K562 (cell line): ENCODE data around the gene COMTD1. TPM values are rescaled to one million over a fixed set of nuclear protein-coding genes. Genes with fewer than 3 reads are reported as not detected.
A peak's percentile ranks its signal among the peaks of the same experiment; 100 is the strongest.

Source experiments
- ATAC-seq: fragments of 200-7000 bp; cut with Tn5 transposase; 3 replicates; pipeline ENCODE4 v1.9.1; 2020; ENCODE audit warnings: moderate library complexity
- BruUV-seq: library from RNA; stranded (reverse); fragments of 400-500 nt; replicated peaks from 2 replicates; lab custom pipeline; 2021; lab: Mats Ljungman, UMichigan
- CTCF ChIA-PET: fragments of 300-600 bp; formaldehyde crosslinking; extraction: SDS; loops from one replicate; lab custom pipeline; 2021; ENCODE audit warnings: low intra/inter-chr PET ratio; lab: Yijun Ruan, JAX
- POLR2A ChIA-PET: fragments of 300-600, 350-650 bp; sonication (Branson Sonifier 250); formaldehyde crosslinking; extraction: SDS; loops from one replicate; lab custom pipeline; 2021; ENCODE audit warnings: antibody characterized with exemption, inconsistent platforms; lab: Yijun Ruan, JAX
- DNase-seq, 4 experiments: peaks; one replicate each; pipeline versions ENCODE4 v3.0.0 to v3.0.0-alpha.2; 2011 to 2018; ENCODE audit warnings: low spot score in 3 of 4, mixed read lengths in 3 of 4; ENCODE audit errors: extremely low read depth in 1 of 4
- FAIRE-seq: peaks from 2 replicates; lab custom pipeline; 2011; peaks lifted over from hg19 to GRCh38; lab: Jason Lieb, UNC
- H2AFZ ChIP-seq: 2 replicates; pipeline ENCODE4 v1.6.0; 2011; ENCODE audit warnings: low read depth, low read length, control low read depth, inconsistent platforms
- H3K27ac ChIP-seq: fragments of 200-600 bp; 3 replicates; pipeline ENCODE4 v1.8.0; 2011; ENCODE audit warnings: low read depth, mild to moderate bottlenecking, control low read depth, inconsistent platforms, low read length, moderate library complexity, mixed read lengths; ENCODE audit errors: extremely low read depth
- H3K27me3 ChIP-seq, 2 experiments: fragments of 300-600 bp in 1 of 2; 2 replicates in 1 of 2; 3 replicates in 1 of 2; pipeline versions ENCODE4 v1.6.0 to v1.8.0; 2011; ENCODE audit warnings: inconsistent platforms in 2 of 2, low read length in 2 of 2, mild to moderate bottlenecking in 1 of 2, mixed read lengths in 1 of 2, moderate library complexity in 1 of 2; ENCODE audit not compliant: control insufficient read depth in 2 of 2, insufficient read depth in 2 of 2
- H3K36me3 ChIP-seq: fragments of 300-600 bp; 3 replicates; pipeline ENCODE4 v1.8.0; 2011; ENCODE audit warnings: mild to moderate bottlenecking, low read length, inconsistent platforms; ENCODE audit not compliant: control insufficient read depth, insufficient read depth
- H3K4me1 ChIP-seq, 2 experiments: fragments of 200-600 bp in 1 of 2; replicated peaks in 1 of 2; 2 replicates in 1 of 2; 3 replicates in 1 of 2; pipeline versions ENCODE4 v1.5.1 to v1.8.0; 2011; ENCODE audit warnings: inconsistent platforms in 2 of 2, low read length in 2 of 2, mild to moderate bottlenecking in 1 of 2, mixed read lengths in 1 of 2, moderate library complexity in 1 of 2; ENCODE audit not compliant: control insufficient read depth in 2 of 2, insufficient read depth in 2 of 2
- H3K4me2 ChIP-seq: 2 replicates; pipeline ENCODE4 v1.6.1; 2011; ENCODE audit warnings: low read length, control low read depth, inconsistent platforms, mixed read lengths; ENCODE audit not compliant: insufficient read depth
- H3K4me3 ChIP-seq: fragments of 200-600 bp; sonication (generic), shearing (Covaris generic); 2 replicates; pipeline ENCODE4 v1.5.1; 2016; ENCODE audit warnings: control low read depth, inconsistent platforms
- H3K79me2 ChIP-seq: fragments of 200-600 bp; 3 replicates; pipeline ENCODE4 v1.8.0; 2011; ENCODE audit warnings: low read length, inconsistent platforms; ENCODE audit not compliant: control insufficient read depth, insufficient read depth
- H3K9ac ChIP-seq, 2 experiments: 2 replicates each; pipeline versions ENCODE4 v1.6.0 to v1.6.1; 2011; ENCODE audit warnings: low read depth in 2 of 2, low read length in 2 of 2, control low read depth in 1 of 2, inconsistent platforms in 1 of 2, mild to moderate bottlenecking in 1 of 2, mixed read lengths in 1 of 2; ENCODE audit not compliant: insufficient read depth in 1 of 2
- H3K9me1 ChIP-seq: one replicate; pipeline ENCODE4 v1.6.0; 2011; ENCODE audit warnings: inconsistent platforms, mild to moderate bottlenecking, low read length, moderate library complexity; ENCODE audit not compliant: control insufficient read depth, insufficient read depth
- H3K9me3 ChIP-seq: replicated peaks from 2 replicates; pipeline ENCODE4 v1.5.1; 2011; ENCODE audit warnings: low read depth, low read length, inconsistent platforms; ENCODE audit not compliant: control insufficient read depth, insufficient read depth
- H4K20me1 ChIP-seq: replicated peaks from 2 replicates; pipeline ENCODE4 v1.6.1; 2011; ENCODE audit warnings: low read length, inconsistent platforms, mixed read lengths; ENCODE audit not compliant: control insufficient read depth, insufficient read depth
- ATF6 ChIP-seq: sonication (generic); formaldehyde crosslinking; IDR thresholded peaks from 2 replicates; pipeline ENCODE4 v1.4.0; 2020; ENCODE audit warnings: mild to moderate bottlenecking, missing genetic modification reagents
- CREB3L1 ChIP-seq: fragments of 450-650 bp; IDR thresholded peaks from 2 replicates; pipeline ENCODE4 v1.6.1; 2014; ENCODE audit warnings: low read depth, mild to moderate bottlenecking, moderate library complexity, borderline replicate concordance
- CTBP1 ChIP-seq: fragments of 450-650 bp; IDR thresholded peaks from 2 replicates; pipeline ENCODE4 v1.6.1; 2016; ENCODE audit warnings: borderline replicate concordance
- GABPB2 ChIP-seq: fragments of 250-450 bp; sonication (Bioruptor Pico); conservative IDR thresholded peaks from 2 replicates; pipeline ENCODE4 v1.5.1; 2021; ENCODE audit warnings: mild to moderate bottlenecking
- HDAC2 ChIP-seq: fragments of 450-650 bp; IDR thresholded peaks from 2 replicates; pipeline ENCODE4 v1.6.1; 2016; ENCODE audit warnings: mild to moderate bottlenecking
- HNRNPUL1 ChIP-seq: fragments of 200-400 bp; formaldehyde crosslinking; IDR thresholded peaks from 2 replicates; pipeline ENCODE4 v1.6.1; 2017; ENCODE audit warnings: low read length
- MCM2 ChIP-seq: fragments of 450-650 bp; IDR thresholded peaks from 2 replicates; pipeline ENCODE4 v1.6.1; 2017; ENCODE audit warnings: low read depth, mild to moderate bottlenecking
- RBM25 ChIP-seq: fragments of 200-400 bp; formaldehyde crosslinking; IDR thresholded peaks from 2 replicates; pipeline ENCODE4 v1.6.1; 2018; ENCODE audit warnings: low read length, low read depth, moderate library complexity; ENCODE audit not compliant: severe bottlenecking
- ZNF121 ChIP-seq: sonication (generic); formaldehyde crosslinking; conservative IDR thresholded peaks from 2 replicates; pipeline ENCODE4 v1.8.0; 2022; ENCODE audit warnings: missing genetic modification reagents
- ZNF318 ChIP-seq, 2 experiments: fragments of 450-650 bp; IDR thresholded peaks; 2 replicates each; pipeline ENCODE4 v1.6.1; 2016; ENCODE audit warnings: mild to moderate bottlenecking in 2 of 2, borderline replicate concordance in 1 of 2, low read depth in 1 of 2, moderate library complexity in 1 of 2
- WGBS: fragments of 100-300 bp; shearing (Covaris generic); methylation state at CpG from one replicate; pipeline ENCODE4 v1.1.6; 2016; ENCODE audit warnings: low coverage, mixed read lengths; ENCODE audit not compliant: insufficient coverage; ENCODE audit errors: missing lambda C conversion rate; 5-methylcytosine and 5-hydroxymethylcytosine counted together
- in situ Hi-C: fragments of 300-500 bp; cut with MboI; formaldehyde crosslinking; loops from 4 replicates; pipeline ENCODE4 v1.15.0; 2018; ENCODE audit warnings: inconsistent platforms, mixed read lengths
- intact Hi-C: fragments of 100-400 bp; cut with micrococcal nuclease; formaldehyde crosslinking; loops from 2 replicates; pipeline ENCODE4 v1.14.2; 2022
- polyA plus RNA-seq, 8 experiments: library from polyadenylated mRNA; depleted of rRNA in 4 of 8; stranded (reverse) in 5 of 8; unstranded in 3 of 8; fragments of >200 nt; fragmentation: Nextera tagmentation in 2 of 8; fragmentation: Illumina TruSeq in 1 of 8; extraction: Ambion mirVana in 2 of 8; extraction: Trizol in 1 of 8; gene quantifications; 2 replicates each; pipeline versions ENCODE4 v1.2.1 to v1.2.3, GENCODE V29; 2011 to 2014; ENCODE audit warnings: inconsistent platforms in 1 of 8, missing spikeins in 1 of 8
- total RNA-seq, 7 experiments: library from RNA; depleted of rRNA in 6 of 7; stranded (reverse); fragments of >200 nt in 6 of 7; fragmentation: Illumina TruSeq in 2 of 7; extraction: Trizol in 2 of 7; gene quantifications; 2 replicates each; pipeline versions ENCODE4 v1.2.1 to v1.2.3, GENCODE V29; 2011 to 2021; ENCODE audit warnings: low replicate concordance in 1 of 7

Gene COMTD1
- total and polyA plus RNA-seq, 9 of the 15 experiments (the other 6 are each of a cell fraction or from before 2014, with no cell fraction given) = 0.41 to 112 (median 13.7) TPM

- H3K9me1 ChIP-seq = no peaks in the 10 kb centered on the region
- H4K20me1 ChIP-seq = 0 out of 2 replicates have a peak, but pooled peaks cover under 1% of the 10 kb centered on the region
- intact Hi-C loops = no loop called here
- no peaks in the 10 kb centered on the region; the same call in 2 of the 3 replicates for H3K36me3 ChIP-seq
- peaks cover 5% of the 10 kb centered on the region for H3K79me2 ChIP-seq
- WGBS = 55% methylated on average over 2 of the region's 2 CpGs
- no peak overlapping the region for H2AFZ ChIP-seq
- FAIRE-seq (no peak), ATAC-seq (no peak), DNase-seq (no peak)
- ChIA-PET CTCF (no interaction called here), POLR2A (interaction anchor here (0.7 to 8.9 kb wide), 10 partner anchors 10 to 1463 kb away, joined by 3 to 74 read pairs (median 3); no protein-coding TSS in a partner anchor)
- H3K9me3 ChIP-seq = no peaks in the 10 kb centered on the region
- H3K27ac ChIP-seq = no peak overlapping the region
- no peak overlapping the region for H3K4me3 ChIP-seq
- no TSS peak for BruUV-seq
- in situ Hi-C loops = no loop called here
- H3K4me2 ChIP-seq = no peak overlapping the region
- H3K27me3 ChIP-seq = no peaks in the 10 kb centered on the region
- H3K4me1 ChIP-seq = peaks cover 32 to 41% of the 10 kb centered on the region in 2 experiments
- H3K9ac ChIP-seq = no peak overlapping the region
- TF ChIP-seq HDAC2 (no peak), ZNF121 (CRISPR knock-in tag) (peak; percentile 87), CREB3L1 (no peak), CTBP1 (no peak), HNRNPUL1 (no peak), ATF6 (CRISPR knock-in tag) (no peak), GABPB2 (CRISPR knock-in tag) (no peak), RBM25 (peak; percentile 61), MCM2 (no peak), ZNF318 (IDR thresholded peaks at IDR 0.05; ENCODE audit: borderline replicate concordance in 1 of 2, low read depth in 1 of 2) (no peak)
Measured at GRCh38 chr10:75205908-75206307, 29.8 kb downstream of the COMTD1 start.
